Measurements from ENCODE around the gene CDKN2AIPNL. TPM values are rescaled to one million over a fixed set of nuclear protein-coding genes. Genes with fewer than 3 reads are reported as not detected.
A peak's percentile ranks its signal among the peaks of the same experiment; 100 is the strongest.

The CDKN2AIPNL gene
- total RNA-seq, 4 donors from 2014 or later, result 6.9 to 28.3 (median 13.2) TPM

- H3K4me3 ChIP-seq, result no peak overlapping the region
- no peak for DNase-seq
- 61 to 88% methylated on average over 1 to 2 of the region's 2 CpGs for WGBS, 2 donors
- no peaks in the 10 kb centered on the region for H3K36me3 ChIP-seq
- no peak overlapping the region for H3K27ac ChIP-seq
- intact Hi-C loops (cut with DNase I), result no loop called here
- no peak for TF ChIP-seq CTCF (IDR thresholded peaks at IDR 0.05)
- no peak for TF ChIP-seq POLR2A (IDR thresholded peaks at IDR 0.05)
- peaks cover 0 to 6% (median 4%) of the 10 kb centered on the region in 3 donors for H3K4me1 ChIP-seq
- no peaks in the 10 kb centered on the region for H3K9me3 ChIP-seq
- no peaks in the 10 kb centered on the region for H3K27me3 ChIP-seq
These were observed 35.3 kb upstream of the CDKN2AIPNL start for GRCh38 chr5:134446938-134447337.

- Histone ChIP-seq H3K9me3 (no peaks in the 10 kb centered on the region), H3K27me3 (no peaks in the 10 kb centered on the region), H3K4me3 (no peak overlapping the region), H3K4me1 (no peaks in the 10 kb centered on the region), H3K27ac (no peak overlapping the region), H3K36me3 (no peaks in the 10 kb centered on the region)
- TF ChIP-seq CTCF (IDR thresholded peaks at IDR 0.05), result no peak
- no peak for TF ChIP-seq POLR2A (IDR thresholded peaks at IDR 0.05)
- no peak for DNase-seq
- intact Hi-C loops (cut with DNase I), result no loop called here
- WGBS, 2 donors, result 91 to 97% methylated on average over 6 to 8 of the region's 8 CpGs
These were observed 34.5 kb upstream of the CDKN2AIPNL start for GRCh38 chr5:134445856-134446818.

- TF ChIP-seq POLR2A (IDR thresholded peaks at IDR 0.05) (no peak), CTCF (IDR thresholded peaks at IDR 0.05) (no peak)
- Histone ChIP-seq H3K27me3 (no peaks in the 10 kb centered on the region), H3K4me3 (no peak overlapping the region), H3K27ac (no peak overlapping the region), H3K36me3 (no peaks in the 10 kb centered on the region), H3K9me3 (no peaks in the 10 kb centered on the region), H3K4me1 (no peaks in the 10 kb centered on the region)
- no peak for DNase-seq
- WGBS, 2 donors, result 90 to 94% methylated on average over 5 of the region's 5 CpGs
- intact Hi-C loops (cut with DNase I), result no loop called here
These were observed 33.3 kb upstream of the CDKN2AIPNL start for GRCh38 chr5:134444941-134445471.

GRCh38 chr5:134440201-134440755 lies 28.6 kb upstream of the CDKN2AIPNL start:
- 31 to 57% methylated on average over 3 of the region's 3 CpGs for WGBS, 2 donors
- Histone ChIP-seq H3K27me3 (no peaks in the 10 kb centered on the region), H3K36me3 (no peaks in the 10 kb centered on the region), H3K4me3 (no peak overlapping the region), H3K9me3 (no peaks in the 10 kb centered on the region), H3K4me1 (peaks cover 27 to 46% (median 36%) of the 10 kb centered on the region in 3 donors), H3K27ac (no peak overlapping the region)
- intact Hi-C loops (cut with DNase I), result no loop called here
- DNase-seq, result no peak
- no peak for TF ChIP-seq CTCF (IDR thresholded peaks at IDR 0.05)
- no peak for TF ChIP-seq POLR2A (IDR thresholded peaks at IDR 0.05)

- H3K4me3 ChIP-seq, result no peak overlapping the region
- peaks cover 27 to 46% (median 36%) of the 10 kb centered on the region in 3 donors for H3K4me1 ChIP-seq
- WGBS, 2 donors, result 11 to 18% methylated on average over 4 to 6 of the region's 7 CpGs
- peak overlapping the region; percentile 40 to 89 (median 74) for H3K27ac ChIP-seq
- TF ChIP-seq CTCF (IDR thresholded peaks at IDR 0.05) (no peak), POLR2A (IDR thresholded peaks at IDR 0.05) (no peak)
- no peaks in the 10 kb centered on the region for H3K27me3 ChIP-seq
- no peaks in the 10 kb centered on the region for H3K36me3 ChIP-seq
- intact Hi-C loops (cut with DNase I), result no loop called here
- H3K9me3 ChIP-seq, result no peaks in the 10 kb centered on the region
- DNase-seq, result peak; percentile 30
These were observed 27.6 kb upstream of the CDKN2AIPNL start for GRCh38 chr5:134439210-134439654.

Measured in esophagus squamous epithelium (tissue), 5 donors.